Stimulated activated CD8-positive, alpha-beta memory T cell treated with anti-CD3 and anti-CD28 coated beads, Interleukin-7, amount 100 ng/mL, for 24 hours (primary cell): ENCODE results near the gene MCM7.

ENCODE experiments used
- DNase-seq: peaks from one replicate; pipeline ENCODE4 v3.0.0-alpha.2; 2020; ENCODE audit warnings: low read depth

Gene MCM7

GRCh38 chr7:100093925-100094486 is 7.2 kb downstream of the MCM7 start:
- no peak for DNase-seq

- no peak for DNase-seq
These were observed 7.7 kb downstream of the MCM7 start for GRCh38 chr7:100093498-100093897.

GRCh38 chr7:100093054-100093453 is 8.1 kb downstream of the MCM7 start:
- DNase-seq = no peak

GRCh38 chr7:100091411-100092181 is 9.6 kb downstream of the MCM7 start:
- no peak for DNase-seq

- DNase-seq = no peak
These were observed 10.4 kb downstream of the MCM7 start for GRCh38 chr7:100090527-100091410.

- DNase-seq = no peak
These were observed 11.6 kb downstream of the MCM7 start for GRCh38 chr7:100089458-100090196.

GRCh38 chr7:100088621-100089457 is 12.4 kb downstream of the MCM7 start, which contains the start of gene COPS6:
Gene COPS6 (plus strand): TSS chr7:100088969. CDS start chr7:100088991, 22 bp downstream.
- DNase-seq = peak; percentile 82

GRCh38 chr7:100088095-100088620 is 13.0 kb downstream of the MCM7 start:
- DNase-seq = no peak

GRCh38 chr7:100087055-100087750 is 14.0 kb downstream of the MCM7 start:
- DNase-seq = no peak

GRCh38 chr7:100085515-100085914 is 15.7 kb downstream of the MCM7 start:
- DNase-seq = no peak

GRCh38 chr7:100082978-100083377 is 18.2 kb downstream of the MCM7 start:
- no peak for DNase-seq

- peak; percentile 94 for DNase-seq
These were observed 19.6 kb downstream of the MCM7 start, which contains the start of gene ZNF3 for GRCh38 chr7:100081535-100082102. Gene ZNF3 (minus strand): TSS chr7:100081723. CDS start chr7:100077357, 4,366 bp downstream.

- no peak for DNase-seq
These were observed 20.2 kb downstream of the MCM7 start for GRCh38 chr7:100080907-100081534.

- DNase-seq = no peak
These were observed 22.1 kb downstream of the MCM7 start for GRCh38 chr7:100079024-100079560.

- DNase-seq = no peak
These were observed 24.0 kb downstream of the MCM7 start for GRCh38 chr7:100077205-100077604.

- no peak for DNase-seq
These were observed 25.8 kb downstream of the MCM7 start for GRCh38 chr7:100075418-100075817.

GRCh38 chr7:100074841-100075240 is 26.4 kb downstream of the MCM7 start:
- DNase-seq = no peak

GRCh38 chr7:100072462-100072861 is 28.7 kb downstream of the MCM7 start:
- no peak for DNase-seq
